ENCODE measurements around the gene LIN54.

DNA sequence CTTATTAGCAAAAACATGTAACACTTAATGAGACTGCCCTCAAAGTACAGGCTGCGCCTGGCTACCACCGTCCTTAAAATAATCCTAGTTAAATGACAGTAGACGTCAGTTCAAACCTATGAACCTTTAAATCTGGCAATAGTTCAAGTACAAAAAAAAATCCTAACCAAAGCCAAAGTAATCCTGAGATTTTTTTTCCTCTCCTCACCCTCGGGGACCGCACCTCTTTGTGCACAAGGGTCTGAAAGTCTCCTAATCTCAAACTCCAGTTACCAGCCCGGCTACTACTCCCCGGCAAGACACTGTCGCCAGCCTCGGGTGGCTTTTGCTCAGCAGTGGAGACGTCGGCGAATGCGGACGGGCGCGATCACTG is 120.1 kb downstream of the LIN54 start:
- TF ChIP-seq, protein P1, sequence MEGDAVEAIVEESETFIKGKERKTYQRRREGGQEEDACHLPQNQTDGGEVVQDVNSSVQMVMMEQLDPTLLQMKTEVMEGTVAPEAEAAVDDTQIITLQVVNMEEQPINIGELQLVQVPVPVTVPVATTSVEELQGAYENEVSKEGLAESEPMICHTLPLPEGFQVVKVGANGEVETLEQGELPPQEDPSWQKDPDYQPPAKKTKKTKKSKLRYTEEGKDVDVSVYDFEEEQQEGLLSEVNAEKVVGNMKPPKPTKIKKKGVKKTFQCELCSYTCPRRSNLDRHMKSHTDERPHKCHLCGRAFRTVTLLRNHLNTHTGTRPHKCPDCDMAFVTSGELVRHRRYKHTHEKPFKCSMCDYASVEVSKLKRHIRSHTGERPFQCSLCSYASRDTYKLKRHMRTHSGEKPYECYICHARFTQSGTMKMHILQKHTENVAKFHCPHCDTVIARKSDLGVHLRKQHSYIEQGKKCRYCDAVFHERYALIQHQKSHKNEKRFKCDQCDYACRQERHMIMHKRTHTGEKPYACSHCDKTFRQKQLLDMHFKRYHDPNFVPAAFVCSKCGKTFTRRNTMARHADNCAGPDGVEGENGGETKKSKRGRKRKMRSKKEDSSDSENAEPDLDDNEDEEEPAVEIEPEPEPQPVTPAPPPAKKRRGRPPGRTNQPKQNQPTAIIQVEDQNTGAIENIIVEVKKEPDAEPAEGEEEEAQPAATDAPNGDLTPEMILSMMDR (CRISPR knock-in tag; IDR thresholded peaks at IDR 0.05), result no peak
- TF ChIP-seq ZBTB8A (CRISPR knock-in tag; IDR thresholded peaks at IDR 0.05; ENCODE audit: borderline replicate concordance, low read depth), result no peak
- no peak for TF ChIP-seq ZBTB20 (CRISPR knock-in tag; IDR thresholded peaks at IDR 0.05; ENCODE audit: borderline replicate concordance, low read depth)
